GM12865 (cell line): Measurements from ENCODE around the gene LAMA2.

ENCODE experiments used
- DNase-seq: peaks from one replicate; pipeline ENCODE4 v3.0.0; 2010; ENCODE audit warnings: low read depth
- H3K4me3 ChIP-seq: 2 replicates; pipeline ENCODE4 v1.5.1; 2011; ENCODE audit warnings: mild to moderate bottlenecking, low read depth, low read length, control low read depth
- TF ChIP-seq, protein P1 (sequence below): IDR thresholded peaks from 2 replicates; pipeline ENCODE4 v1.5.1; 2011; ENCODE audit warnings: low read length, control low read depth, low read depth, inconsistent platforms; ENCODE audit not compliant: insufficient read depth; ENCODE audit errors: missing control alignments

Gene LAMA2

DNA sequence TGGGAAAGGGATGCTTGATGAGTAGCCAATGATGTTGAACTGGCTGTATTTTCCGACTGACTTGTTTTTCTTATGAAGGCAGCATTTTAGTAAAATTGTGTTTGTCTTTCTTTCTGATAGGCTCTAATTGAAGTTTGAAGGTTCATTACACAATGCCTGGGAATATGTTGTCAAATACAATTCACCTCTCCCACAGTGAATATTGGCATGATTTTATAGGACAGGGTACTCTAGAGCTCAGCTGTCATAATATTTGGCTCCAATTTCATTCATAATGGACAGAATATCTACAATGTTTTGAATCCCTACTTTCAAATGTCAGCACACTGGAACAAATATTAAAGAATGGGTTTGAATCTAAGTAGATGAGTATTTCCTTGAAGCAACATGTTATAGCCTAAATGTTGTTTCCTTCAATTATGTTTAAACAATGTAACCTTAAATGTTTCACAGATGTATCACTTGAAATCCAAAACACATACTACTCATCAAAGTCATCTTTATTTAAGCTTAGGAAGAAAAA is 81.4 kb downstream of the LAMA2 start:
- H3K4me3 ChIP-seq: no peak overlapping the region
- DNase-seq: no peak
- TF ChIP-seq, protein P1, sequence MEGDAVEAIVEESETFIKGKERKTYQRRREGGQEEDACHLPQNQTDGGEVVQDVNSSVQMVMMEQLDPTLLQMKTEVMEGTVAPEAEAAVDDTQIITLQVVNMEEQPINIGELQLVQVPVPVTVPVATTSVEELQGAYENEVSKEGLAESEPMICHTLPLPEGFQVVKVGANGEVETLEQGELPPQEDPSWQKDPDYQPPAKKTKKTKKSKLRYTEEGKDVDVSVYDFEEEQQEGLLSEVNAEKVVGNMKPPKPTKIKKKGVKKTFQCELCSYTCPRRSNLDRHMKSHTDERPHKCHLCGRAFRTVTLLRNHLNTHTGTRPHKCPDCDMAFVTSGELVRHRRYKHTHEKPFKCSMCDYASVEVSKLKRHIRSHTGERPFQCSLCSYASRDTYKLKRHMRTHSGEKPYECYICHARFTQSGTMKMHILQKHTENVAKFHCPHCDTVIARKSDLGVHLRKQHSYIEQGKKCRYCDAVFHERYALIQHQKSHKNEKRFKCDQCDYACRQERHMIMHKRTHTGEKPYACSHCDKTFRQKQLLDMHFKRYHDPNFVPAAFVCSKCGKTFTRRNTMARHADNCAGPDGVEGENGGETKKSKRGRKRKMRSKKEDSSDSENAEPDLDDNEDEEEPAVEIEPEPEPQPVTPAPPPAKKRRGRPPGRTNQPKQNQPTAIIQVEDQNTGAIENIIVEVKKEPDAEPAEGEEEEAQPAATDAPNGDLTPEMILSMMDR: no peak

DNA sequence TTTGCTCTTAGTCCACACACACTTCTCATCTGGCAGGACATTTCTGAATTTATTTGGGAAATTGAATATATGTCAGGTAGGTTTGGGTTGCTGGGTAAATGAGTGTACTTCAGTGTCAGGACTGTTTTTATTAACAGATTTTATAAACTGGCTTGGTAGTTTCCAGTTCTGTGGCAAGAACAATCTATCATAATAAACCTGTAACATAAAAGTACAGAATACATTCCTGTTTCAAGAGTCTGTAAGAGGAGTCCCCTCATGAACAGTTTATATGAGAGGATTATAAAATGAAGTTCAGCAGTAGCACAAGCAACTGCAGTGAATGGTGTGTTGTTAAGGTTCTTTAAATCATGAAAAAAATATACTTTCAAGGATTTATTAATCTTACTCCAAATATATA is 81.8 kb downstream of the LAMA2 start:
- H3K4me3 ChIP-seq: no peak overlapping the region
- TF ChIP-seq, protein P1: no peak

DNA sequence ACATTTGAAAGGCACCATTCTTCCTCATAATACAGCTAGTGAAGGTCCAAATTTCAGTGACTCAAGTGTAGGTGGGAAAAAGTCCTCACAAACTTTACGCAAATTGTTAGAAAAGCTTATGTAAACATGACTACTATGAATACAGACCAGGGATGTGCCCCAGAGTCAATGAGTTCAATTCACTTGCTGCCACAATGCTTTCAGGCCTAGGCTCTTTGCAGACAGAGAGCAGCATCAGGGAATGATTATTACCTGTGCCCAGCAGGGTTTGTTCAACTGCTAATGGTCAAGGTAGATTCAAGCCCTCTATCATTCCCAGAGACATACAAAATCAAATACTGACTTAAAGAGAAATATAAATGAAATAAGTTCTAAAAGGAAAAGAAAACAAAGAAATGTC is 84.0 kb downstream of the LAMA2 start:
- TF ChIP-seq, protein P1: no peak
- H3K4me3 ChIP-seq: no peak overlapping the region
- no peak for DNase-seq

More for the DNA sequence above, 81.8 kb downstream of the LAMA2 start:
- no peak for DNase-seq

DNA sequence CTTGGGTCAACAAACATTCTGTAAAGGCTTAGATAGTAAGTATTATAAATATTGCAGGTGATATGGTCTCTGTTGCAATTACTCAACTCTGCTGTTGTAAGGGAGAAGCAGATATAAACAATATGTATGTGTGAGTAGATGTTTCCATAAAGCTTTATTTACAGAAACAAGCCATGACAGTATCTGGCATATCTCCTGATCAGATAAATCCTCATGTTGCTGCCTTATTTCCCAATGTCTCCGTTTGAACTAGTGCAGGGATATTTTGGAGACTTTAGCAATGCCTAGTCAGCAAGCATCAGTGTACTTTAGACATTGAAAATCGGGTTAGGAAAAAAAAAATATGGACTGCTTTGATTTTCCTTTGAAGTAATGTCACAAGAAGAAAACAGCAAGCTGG is 96.1 kb downstream of the LAMA2 start:
- DNase-seq: no peak
- TF ChIP-seq, protein P1: no peak
- no peak overlapping the region for H3K4me3 ChIP-seq

DNA sequence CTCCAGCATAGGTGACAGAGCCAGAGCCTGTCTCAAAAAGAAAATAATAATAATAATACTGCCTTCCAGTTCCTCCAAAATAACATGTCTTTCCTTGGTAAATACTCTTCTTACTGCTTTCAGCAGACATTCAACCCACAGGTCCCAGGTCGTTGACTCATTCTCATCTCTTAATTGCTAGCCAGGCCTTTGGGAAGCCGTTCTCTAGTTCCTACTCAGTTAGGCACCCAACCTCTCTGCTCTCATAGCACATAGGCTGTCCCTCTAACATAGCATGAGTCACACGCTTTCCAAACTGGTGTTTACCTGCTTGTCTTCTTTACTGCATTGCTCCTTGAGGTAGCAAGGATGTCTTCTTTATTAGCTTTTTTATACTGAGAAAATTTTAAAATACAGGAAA is 98.8 kb downstream of the LAMA2 start:
- no peak for DNase-seq
- no peak overlapping the region for H3K4me3 ChIP-seq
- TF ChIP-seq, protein P1: no peak

DNA sequence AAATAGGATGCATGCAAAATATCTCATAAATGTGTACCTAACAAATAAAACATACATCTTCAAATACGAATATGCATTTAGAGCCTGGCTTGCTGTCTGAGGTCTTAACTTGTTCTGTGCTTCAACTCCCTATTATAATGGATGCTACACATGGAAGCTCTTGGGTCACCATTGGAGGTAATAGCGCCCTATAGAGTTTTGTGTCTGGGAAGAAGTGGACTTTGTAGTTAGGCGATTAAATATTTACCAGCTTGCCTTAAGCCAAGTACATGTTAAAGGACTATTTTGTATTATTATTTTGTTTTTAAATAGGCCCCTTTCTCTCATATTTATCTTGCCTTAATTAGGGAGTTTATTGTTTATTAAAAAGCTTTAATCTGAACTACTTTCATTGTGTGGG is 107.4 kb downstream of the LAMA2 start:
- no peak for DNase-seq
- no peak overlapping the region for H3K4me3 ChIP-seq
- TF ChIP-seq, protein P1: no peak

DNA sequence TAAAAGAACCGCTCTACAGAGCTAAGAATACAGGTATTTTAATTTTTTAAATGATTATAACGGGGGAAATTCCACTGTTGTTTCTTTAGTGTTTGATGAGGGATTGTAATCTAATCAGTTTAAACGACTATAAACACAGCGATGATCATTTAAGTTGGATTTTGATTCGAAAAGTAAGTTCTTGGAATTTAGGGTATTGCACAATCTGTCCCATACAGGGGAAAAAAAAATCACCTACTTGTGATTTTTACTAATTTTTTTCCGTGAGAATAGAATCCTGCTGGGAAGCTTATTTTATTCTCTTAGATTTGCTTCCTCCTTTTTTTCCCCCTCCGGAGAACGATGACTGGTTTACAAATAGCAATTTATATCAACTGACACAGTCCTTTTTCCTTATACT is 108.0 kb downstream of the LAMA2 start:
- TF ChIP-seq, protein P1: no peak
- H3K4me3 ChIP-seq: no peak overlapping the region
- DNase-seq: no peak
